ENCODE data around the gene EIF3D. TPM values are rescaled to one million over a fixed set of nuclear protein-coding genes. Genes with fewer than 3 reads are reported as not detected.

Gene EIF3D
- total and polyA plus RNA-seq, 2 of the 8 experiments (the other 6 are each of a cell fraction or from before 2014, with no cell fraction given): 195 to 408 TPM

GRCh38 chr22:36510384-36510783 is 18.6 kb downstream of the EIF3D start:
- Histone ChIP-seq H3K14ac (ENCODE audit: insufficient read length) (no peak overlapping the region), H2AFZ (ENCODE audit: low read length) (no peak overlapping the region), H3K56ac (replicated peaks; ENCODE audit: insufficient read length, low read depth, low read length) (no peak overlapping the region), H3K27me3 (replicated peaks in 1 of 4; ENCODE audit: control insufficient read depth in 3 of 4, extremely low read depth in 1 of 4, insufficient read depth in 3 of 4, low read length in 3 of 4) (peaks cover 0 to 11% (median 6%) of the 10 kb centered on the region in 4 experiments; a peak in 4 of 7 replicates), H4K20me1 (replicated peaks in 1 of 2; ENCODE audit: control insufficient read depth in 1 of 2, insufficient read depth in 2 of 2, low read length in 2 of 2) (peaks cover 3 to 17% of the 10 kb centered on the region in 2 experiments), H3K23me2 (ENCODE audit: low read depth, low read length) (no peaks in the 10 kb centered on the region; the same call in 1 of the 2 replicates), H3K79me1 (ENCODE audit: low read depth, low read length) (no peaks in the 10 kb centered on the region), H4K8ac (ENCODE audit: extremely low read depth, insufficient read depth, low read length) (no peak overlapping the region), H3K36me3 (ENCODE audit: control insufficient read depth in 2 of 4, insufficient read depth in 4 of 4, low read length in 3 of 4) (peaks cover 35 to 51% (median 46%) of the 10 kb centered on the region in 4 experiments), H4K91ac (replicated peaks; ENCODE audit: insufficient read length, low read length) (no peak overlapping the region), H3K23ac (ENCODE audit: insufficient read length) (no peak overlapping the region), H2AK5ac (ENCODE audit: low read depth, low read length) (no peak overlapping the region), H2BK5ac (ENCODE audit: low read depth, low read length) (no peak overlapping the region), H3K4ac (replicated peaks; ENCODE audit: insufficient read length, low read depth, low read length) (no peak overlapping the region), H3K4me3 (ENCODE audit: extremely low read depth in 1 of 4, insufficient read depth in 2 of 4, low read depth in 3 of 4, low read length in 4 of 4) (no peak overlapping the region), H3K79me2 (ENCODE audit: control insufficient read depth in 1 of 2, insufficient read depth in 2 of 2, low read length in 2 of 2) (peaks cover 0 to 2% of the 10 kb centered on the region in 2 experiments; a peak in 1 of 4 replicates), H3K9ac (replicated peaks in 1 of 4; ENCODE audit: extremely low read depth in 1 of 4, low read depth in 3 of 4, low read length in 3 of 4) (no peak overlapping the region), H2BK120ac (replicated peaks; ENCODE audit: low read depth, low read length) (no peak overlapping the region), H2BK15ac (ENCODE audit: low read length) (no peak overlapping the region), H4K5ac (ENCODE audit: insufficient read length, low read depth, low read length) (no peak overlapping the region), H2BK12ac (ENCODE audit: low read depth, low read length) (no peak overlapping the region), H3K9me3 (ENCODE audit: insufficient read depth in 2 of 2, low read depth in 1 of 2, low read length in 1 of 2) (peaks cover 0 to 8% of the 10 kb centered on the region in 2 experiments; a peak in 2 of 4 replicates), H3K18ac (ENCODE audit: extremely low read depth, low read length) (no peak overlapping the region), H3K4me2 (ENCODE audit: insufficient read depth in 1 of 2, low read depth in 2 of 2, low read length in 2 of 2) (no peak overlapping the region), H2BK20ac (ENCODE audit: low read length) (no peak overlapping the region), H3K4me1 (replicated peaks in 1 of 4; ENCODE audit: control insufficient read depth in 3 of 4, insufficient read depth in 4 of 4, low read length in 3 of 4) (peaks cover 0 to 5% (median 0%) of the 10 kb centered on the region in 4 experiments; a peak in 1 of 7 replicates), H3K27ac (ENCODE audit: low read depth, low read length) (no peak overlapping the region)
- ChIA-PET CTCF (ENCODE audit: partially characterized antibody) (interaction anchor here (0.7 to 5.6 kb wide), 15 partner anchors 10 to 748 kb away, joined by 3 to 63 read pairs (median 5); partner anchors contain the start of gene APOL2), POLR2A (ENCODE audit: partially characterized antibody) (interaction anchor here (0.6 to 8.8 kb wide), 10 partner anchors 8 to 232 kb away, joined by 3 to 92 read pairs (median 4); partner anchors contain the start of gene EIF3D)
- no peak for TF ChIP-seq GTF2F1 (IDR thresholded peaks at IDR 0.05; ENCODE audit: borderline replicate concordance, low read depth, low read length)
- no peak for TF ChIP-seq TCF12 (IDR thresholded peaks at IDR 0.05; ENCODE audit: low read depth, low read length)
- TF ChIP-seq SAP30 (IDR thresholded peaks at IDR 0.05; ENCODE audit: insufficient read depth, insufficient replicate concordance, low read length): no peak
- no peak for TF ChIP-seq BRCA1 (IDR thresholded peaks at IDR 0.05; ENCODE audit: low read depth, low read length)
- TF ChIP-seq KDM4A (IDR thresholded peaks at IDR 0.05; ENCODE audit: low read depth, low read length, severe bottlenecking): no peak
- TF ChIP-seq CREB1 (IDR thresholded peaks at IDR 0.05): no peak
- TF ChIP-seq ATF2 (IDR thresholded peaks at IDR 0.05; ENCODE audit: low read length): no peak
- no peak for TF ChIP-seq POLR2AphosphoS5 (IDR thresholded peaks at IDR 0.05; ENCODE audit: low read depth, low read length)
- FAIRE-seq (no peak), DNase-seq (ENCODE audit: low read depth in 1 of 2, low spot score in 2 of 2) (no peak)
- 91% methylated on average over 2 of the region's 3 CpGs; no CpG with 5 or more reads in 1 of the 2 experiments for WGBS, 2 experiments (ENCODE audit: extremely low coverage in 1 of 2, insufficient coverage in 1 of 2, insufficient read length in 1 of 2, insufficient replicate concordance in 2 of 2, low coverage in 1 of 2, low lambda C conversion rate in 2 of 2, missing lambda C conversion rate in 1 of 2)
